Activated naive CD4-positive, alpha-beta T cell treated with anti-CD3 and anti-CD28 coated beads, Interleukin-2, amount 10 ng/mL, durations not matched to agents 7 days and 5 days (primary cell): ENCODE results near the gene CEBPE.

Experiments used
- CTCF ChIA-PET: fragments of 350-600 bp; sonication (Branson Sonifier 250); formaldehyde crosslinking; loops from one replicate; lab custom pipeline; 2021; ENCODE audit warnings: antibody characterized with exemption; lab: Charles Lee
- DNase-seq: peaks from one replicate; pipeline ENCODE4 v3.0.0-alpha.2; 2020
- H3K27ac Mint-ChIP-seq: one replicate; pipeline ENCODE4 v1.8.0; 2021; ENCODE audit warnings: mild to moderate bottlenecking, moderate library complexity, mixed read lengths
- H3K27me3 Mint-ChIP-seq: one replicate; pipeline ENCODE4 v1.8.0; 2021; ENCODE audit warnings: mild to moderate bottlenecking, mixed read lengths
- H3K36me3 Mint-ChIP-seq: one replicate; pipeline ENCODE4 v1.8.0; 2021; ENCODE audit warnings: mixed read lengths
- H3K4me1 Mint-ChIP-seq: one replicate; pipeline ENCODE4 v1.8.0; 2021; ENCODE audit warnings: mixed read lengths
- H3K4me3 Mint-ChIP-seq: one replicate; pipeline ENCODE4 v1.8.0; 2021; ENCODE audit warnings: mild to moderate bottlenecking, moderate library complexity, mixed read lengths
- H3K9me3 Mint-ChIP-seq: one replicate; pipeline ENCODE4 v1.8.0; 2021; ENCODE audit warnings: mixed read lengths

The CEBPE gene

DNA sequence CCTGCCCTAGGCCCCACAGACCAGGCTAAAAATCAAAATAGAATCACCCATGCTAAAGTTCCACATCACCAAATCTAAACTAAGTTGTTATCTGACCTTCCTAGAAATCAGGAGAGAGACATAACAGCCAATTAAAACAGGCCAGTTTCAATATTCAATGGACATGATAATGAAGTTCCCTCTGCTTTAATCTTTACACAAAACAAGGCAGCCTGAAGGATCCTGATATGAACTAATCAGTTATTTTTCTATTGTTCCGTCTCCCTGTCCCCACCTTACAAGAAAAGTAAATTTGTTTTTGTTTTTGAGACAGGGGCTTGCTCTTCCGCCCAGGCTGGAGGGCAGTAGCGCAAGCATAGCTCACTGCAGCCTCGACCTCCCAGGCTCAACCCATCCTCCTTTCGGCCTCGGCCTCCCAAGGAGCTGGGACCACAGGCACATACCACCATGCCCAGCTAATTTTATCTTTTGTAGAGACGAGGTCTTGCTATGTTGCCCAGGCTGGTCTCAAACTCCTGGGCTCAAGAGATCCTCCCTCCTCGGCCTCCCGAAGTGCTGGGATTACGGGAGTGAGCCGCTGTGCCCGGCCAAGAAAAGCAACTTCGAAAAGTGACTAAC, 5.4 kb upstream of the CEBPE start:
- H3K9me3 Mint-ChIP-seq, result no peaks in the 10 kb centered on the region
- peaks cover 31% of the 10 kb centered on the region for H3K4me1 Mint-ChIP-seq
- H3K36me3 Mint-ChIP-seq, result no peaks in the 10 kb centered on the region
- CTCF ChIA-PET, result interaction anchor here (0.8 to 10.4 kb wide), 4 partner anchors 47 to 176 kb away, joined by 3 to 264 read pairs (median 3); partner anchors contain the start of gene SLC7A8
- DNase-seq, result no peak
- H3K27ac Mint-ChIP-seq, result no peak overlapping the region
- H3K27me3 Mint-ChIP-seq, result peaks cover 25% of the 10 kb centered on the region
- H3K4me3 Mint-ChIP-seq, result no peak overlapping the region

GRCh38 chr14:23123419-23123818, 4.4 kb upstream of the CEBPE start:
- Mint-ChIP-seq H3K27me3 (peaks cover 25% of the 10 kb centered on the region), H3K4me1 (peaks cover 38% of the 10 kb centered on the region), H3K27ac (no peak overlapping the region), H3K4me3 (no peak overlapping the region), H3K9me3 (no peaks in the 10 kb centered on the region), H3K36me3 (no peaks in the 10 kb centered on the region)
- no peak for DNase-seq
- CTCF ChIA-PET, result interaction anchor here (1.3 to 10.4 kb wide), 2 partner anchors 62 to 177 kb away, joined by 3 to 264 read pairs; partner anchors contain the start of gene SLC7A8

DNA sequence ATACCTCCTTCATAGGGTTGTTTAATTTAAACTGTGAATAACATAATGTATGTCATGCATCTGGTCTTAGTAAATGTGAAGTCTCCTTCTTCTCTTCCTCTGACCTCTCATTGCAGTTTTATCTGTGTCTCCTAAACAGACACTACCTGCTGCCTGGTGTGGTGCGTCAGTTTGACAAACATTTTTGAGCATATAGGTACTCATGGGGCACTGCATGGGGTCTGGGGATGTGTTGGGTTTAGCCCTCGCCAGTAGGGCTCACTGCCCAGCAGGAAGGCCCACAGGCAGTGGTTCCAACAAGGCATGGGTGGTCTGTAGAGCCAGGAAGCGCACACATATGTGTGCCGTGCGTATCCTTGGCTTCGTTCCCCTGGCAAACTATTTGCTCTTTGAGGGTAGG, 3.0 kb upstream of the CEBPE start:
- Mint-ChIP-seq H3K27me3 (peaks cover 25% of the 10 kb centered on the region), H3K36me3 (no peaks in the 10 kb centered on the region)

GRCh38 chr14:23121361-23121771, 2.3 kb upstream of the CEBPE start:
- H3K36me3 Mint-ChIP-seq, result no peaks in the 10 kb centered on the region
- peak overlapping the region; percentile 98 for H3K27ac Mint-ChIP-seq
- DNase-seq, result no peak
- peaks cover 28% of the 10 kb centered on the region for H3K27me3 Mint-ChIP-seq
- H3K4me1 Mint-ChIP-seq, result peaks cover 37% of the 10 kb centered on the region
- H3K9me3 Mint-ChIP-seq, result no peaks in the 10 kb centered on the region
- no peak overlapping the region for H3K4me3 Mint-ChIP-seq
- CTCF ChIA-PET, result interaction anchor here (0.6 to 10.4 kb wide), 28 partner anchors 9 to 397 kb away, joined by 3 to 264 read pairs (median 5); partner anchors contain the start of genes ACIN1, C14orf119, HOMEZ and SLC7A8

More for the DNA sequence above, 3.0 kb upstream of the CEBPE start:
- H3K27ac Mint-ChIP-seq, result no peak overlapping the region
- CTCF ChIA-PET, result interaction anchor here (0.7 to 10.4 kb wide), 11 partner anchors 8 to 258 kb away, joined by 3 to 264 read pairs (median 15); partner anchors contain the start of genes ACIN1, C14orf119 and SLC7A8
- no peak overlapping the region for H3K4me3 Mint-ChIP-seq
- H3K9me3 Mint-ChIP-seq, result no peaks in the 10 kb centered on the region
- peaks cover 36% of the 10 kb centered on the region for H3K4me1 Mint-ChIP-seq
- no peak for DNase-seq

GRCh38 chr14:23120541-23121251, 1.6 kb upstream of the CEBPE start:
- peaks cover 22% of the 10 kb centered on the region for H3K27me3 Mint-ChIP-seq
- CTCF ChIA-PET, result interaction anchor here (0.5 to 10.4 kb wide), 45 partner anchors 9 to 960 kb away, joined by 3 to 264 read pairs (median 4); partner anchors contain the start of genes ACIN1, C14orf119, HOMEZ and SLC7A8
- H3K4me3 Mint-ChIP-seq, result peak overlapping the region; percentile 38
- H3K36me3 Mint-ChIP-seq, result no peaks in the 10 kb centered on the region
- H3K4me1 Mint-ChIP-seq, result peaks cover 37% of the 10 kb centered on the region
- no peaks in the 10 kb centered on the region for H3K9me3 Mint-ChIP-seq
- peak; percentile 89 for DNase-seq
- peak overlapping the region; percentile 98 for H3K27ac Mint-ChIP-seq

GRCh38 chr14:23119363-23120327, 590 bp upstream of the CEBPE start:
- CTCF ChIA-PET, result interaction anchor here (0.5 to 10.4 kb wide), 19 partner anchors 9 to 961 kb away, joined by 3 to 264 read pairs (median 9); partner anchors contain the start of genes ACIN1, C14orf119 and SLC7A8
- Mint-ChIP-seq H3K36me3 (no peaks in the 10 kb centered on the region), H3K27me3 (peaks cover 29% of the 10 kb centered on the region), H3K9me3 (no peaks in the 10 kb centered on the region), H3K4me1 (peaks cover 42% of the 10 kb centered on the region), H3K4me3 (peak overlapping the region; percentile 48), H3K27ac (peak overlapping the region; percentile 98)
- DNase-seq, result peak; percentile 66

- Mint-ChIP-seq H3K27me3 (peaks cover 36% of the 10 kb centered on the region), H3K4me1 (peaks cover 46% of the 10 kb centered on the region), H3K27ac (no peak overlapping the region), H3K9me3 (no peaks in the 10 kb centered on the region), H3K4me3 (no peak overlapping the region), H3K36me3 (no peaks in the 10 kb centered on the region)
- DNase-seq, result no peak
- CTCF ChIA-PET, result interaction anchor here (1.2 to 10.4 kb wide), 2 partner anchors 68 to 204 kb away, joined by 3 to 264 read pairs; partner anchors contain the start of genes PABPN1 and SLC7A8
Measured at GRCh38 chr14:23117371-23118020, 1.6 kb downstream of the CEBPE start.

- H3K4me1 Mint-ChIP-seq, result peaks cover 38% of the 10 kb centered on the region
- H3K27ac Mint-ChIP-seq, result no peak overlapping the region
- H3K9me3 Mint-ChIP-seq, result no peaks in the 10 kb centered on the region
- DNase-seq, result no peak
- CTCF ChIA-PET, result no interaction called here
- no peaks in the 10 kb centered on the region for H3K36me3 Mint-ChIP-seq
- no peak overlapping the region for H3K4me3 Mint-ChIP-seq
- peaks cover 27% of the 10 kb centered on the region for H3K27me3 Mint-ChIP-seq
Measured at GRCh38 chr14:23115918-23116317, 3.1 kb downstream of the CEBPE start.

- no peak overlapping the region for H3K27ac Mint-ChIP-seq
- CTCF ChIA-PET, result no interaction called here
Measured at GRCh38 chr14:23115039-23115731, 3.9 kb downstream of the CEBPE start.

DNA sequence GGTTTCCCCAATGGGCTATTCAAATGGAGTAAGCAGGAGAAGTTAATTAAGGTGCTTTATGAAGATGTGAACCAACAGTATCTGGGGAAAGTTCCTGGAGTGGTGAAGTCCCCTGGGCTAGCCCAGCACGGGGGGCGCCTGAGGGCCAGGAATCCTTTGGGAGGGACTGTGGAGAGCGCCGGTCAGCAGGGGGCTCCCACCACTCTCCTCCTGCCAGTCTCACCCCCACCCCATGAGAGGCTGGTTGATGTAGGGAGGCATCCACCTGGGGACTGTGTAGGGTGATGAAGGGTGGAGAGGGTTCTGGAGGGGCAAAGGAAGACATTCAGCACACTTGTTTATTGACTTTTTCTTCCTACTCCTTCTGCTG, 4.4 kb downstream of the CEBPE start:
- no peaks in the 10 kb centered on the region for H3K36me3 Mint-ChIP-seq
- no peaks in the 10 kb centered on the region for H3K9me3 Mint-ChIP-seq
- H3K27me3 Mint-ChIP-seq, result peaks cover 27% of the 10 kb centered on the region
- DNase-seq, result no peak
- H3K4me3 Mint-ChIP-seq, result no peak overlapping the region
- H3K27ac Mint-ChIP-seq, result no peak overlapping the region
- peaks cover 26% of the 10 kb centered on the region for H3K4me1 Mint-ChIP-seq
- CTCF ChIA-PET, result no interaction called here

More at GRCh38 chr14:23115039-23115731, 3.9 kb downstream of the CEBPE start:
- Mint-ChIP-seq H3K4me3 (no peak overlapping the region), H3K36me3 (no peaks in the 10 kb centered on the region), H3K4me1 (peaks cover 31% of the 10 kb centered on the region), H3K9me3 (no peaks in the 10 kb centered on the region), H3K27me3 (peaks cover 27% of the 10 kb centered on the region)
- no peak for DNase-seq

DNA sequence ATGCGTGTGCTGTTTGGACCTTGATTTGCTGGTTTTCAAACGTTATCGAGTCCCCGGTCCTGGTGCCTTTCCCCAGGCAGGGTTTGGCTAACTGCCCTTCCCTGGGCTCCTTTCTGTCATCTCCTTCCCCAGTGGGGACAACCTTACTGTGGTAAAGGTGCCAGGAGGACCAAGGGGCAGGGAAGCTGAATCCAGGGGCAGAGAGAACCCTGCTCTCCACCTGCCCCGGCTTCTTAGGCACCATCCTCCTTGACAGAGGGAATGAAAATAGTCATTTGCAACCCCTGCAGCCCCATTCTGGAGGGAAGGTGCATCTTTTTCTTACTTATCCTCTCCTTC, 5.0 kb downstream of the CEBPE start:
- DNase-seq, result no peak
- Mint-ChIP-seq H3K9me3 (no peaks in the 10 kb centered on the region), H3K27me3 (peaks cover 27% of the 10 kb centered on the region), H3K27ac (no peak overlapping the region), H3K4me3 (no peak overlapping the region), H3K4me1 (peaks cover 20% of the 10 kb centered on the region), H3K36me3 (no peaks in the 10 kb centered on the region)
- CTCF ChIA-PET, result interaction anchor here (0.6 to 2.3 kb wide), 2 partner anchors 73 to 81 kb away, joined by 3 to 5 read pairs; no protein-coding TSS in a partner anchor

DNA sequence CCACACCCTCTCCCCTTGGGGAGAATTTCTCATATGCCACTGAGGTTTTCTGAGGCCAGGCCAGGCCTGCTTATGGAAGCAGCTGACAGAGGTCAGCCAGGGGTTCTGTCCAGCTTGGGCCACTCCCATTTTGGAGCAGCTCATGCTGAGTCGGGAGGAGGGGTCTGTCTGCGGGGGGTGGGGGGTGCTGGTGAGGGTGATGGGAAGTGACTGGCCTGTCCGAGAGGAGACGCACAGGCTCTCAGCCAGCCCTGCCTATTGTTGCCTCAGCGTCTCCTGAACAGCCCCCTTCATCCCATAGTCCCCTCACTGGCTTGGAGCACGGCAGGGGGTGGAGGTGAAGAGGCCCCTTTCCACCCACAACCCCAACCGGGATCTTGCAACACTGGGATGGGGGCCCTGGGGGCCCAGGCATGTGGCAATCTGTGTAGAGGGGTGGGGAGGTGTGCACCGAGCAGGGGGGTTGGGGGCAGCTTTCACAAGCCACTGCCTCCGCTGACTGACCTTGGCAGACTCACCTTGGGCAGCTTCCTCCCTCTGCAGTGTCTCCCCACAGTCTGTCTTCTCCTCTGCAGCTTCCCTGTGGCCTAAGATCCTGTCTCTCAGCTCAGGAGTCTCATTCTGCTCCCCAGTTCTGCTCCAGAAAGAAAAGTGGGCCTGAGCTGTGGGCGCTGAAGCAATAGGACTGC, 5.5 kb downstream of the CEBPE start:
- DNase-seq, result no peak
- Mint-ChIP-seq H3K36me3 (no peaks in the 10 kb centered on the region), H3K27ac (no peak overlapping the region), H3K27me3 (peaks cover 27% of the 10 kb centered on the region), H3K9me3 (no peaks in the 10 kb centered on the region), H3K4me3 (no peak overlapping the region), H3K4me1 (peaks cover 16% of the 10 kb centered on the region)
- CTCF ChIA-PET, result interaction anchor here (0.6 to 5.3 kb wide), 4 partner anchors 7 to 81 kb away, joined by 3 to 31 read pairs (median 5); no protein-coding TSS in a partner anchor
